GM19328 (cell line): Measurements from ENCODE around the gene LRRC8E.
"Not testable (repeated sequence)": the region's sequence is repeated elsewhere in the genome, so short reads cannot be mapped to it uniquely, and the experiment has no call there.

Experiments
- ATAC-seq: cut with Tn5 transposase; IDR thresholded peaks from one replicate; pipeline ENCODE4 v1.9.1; 2021; ENCODE audit warnings: mild to moderate bottlenecking, moderate library complexity; ENCODE audit not compliant: unreplicated experiment

LRRC8E gene

GRCh38 chr19:7883796-7884570 lies 4.3 kb upstream of the LRRC8E start:
- ATAC-seq = no peak

DNA sequence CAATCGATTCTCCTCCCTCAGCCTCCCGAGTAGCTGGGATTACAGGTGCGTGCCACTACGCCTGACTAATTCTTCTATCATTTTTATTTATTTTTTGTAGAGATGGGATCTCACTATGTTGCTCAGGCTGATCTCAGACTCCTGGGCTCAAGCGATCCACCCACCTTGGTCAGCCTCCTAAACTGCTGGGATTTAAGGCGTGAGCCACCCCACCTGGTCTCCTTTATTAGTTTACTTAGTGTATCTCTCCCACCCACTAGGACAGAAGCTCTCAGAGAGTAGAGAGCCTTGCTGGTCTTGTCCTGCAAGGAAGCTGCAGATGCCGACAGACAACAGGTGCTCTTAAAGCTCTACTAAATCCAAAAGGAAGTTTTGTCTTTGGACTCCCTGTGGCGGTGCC lies 2.5 kb upstream of the LRRC8E start:
- no peak for ATAC-seq

DNA sequence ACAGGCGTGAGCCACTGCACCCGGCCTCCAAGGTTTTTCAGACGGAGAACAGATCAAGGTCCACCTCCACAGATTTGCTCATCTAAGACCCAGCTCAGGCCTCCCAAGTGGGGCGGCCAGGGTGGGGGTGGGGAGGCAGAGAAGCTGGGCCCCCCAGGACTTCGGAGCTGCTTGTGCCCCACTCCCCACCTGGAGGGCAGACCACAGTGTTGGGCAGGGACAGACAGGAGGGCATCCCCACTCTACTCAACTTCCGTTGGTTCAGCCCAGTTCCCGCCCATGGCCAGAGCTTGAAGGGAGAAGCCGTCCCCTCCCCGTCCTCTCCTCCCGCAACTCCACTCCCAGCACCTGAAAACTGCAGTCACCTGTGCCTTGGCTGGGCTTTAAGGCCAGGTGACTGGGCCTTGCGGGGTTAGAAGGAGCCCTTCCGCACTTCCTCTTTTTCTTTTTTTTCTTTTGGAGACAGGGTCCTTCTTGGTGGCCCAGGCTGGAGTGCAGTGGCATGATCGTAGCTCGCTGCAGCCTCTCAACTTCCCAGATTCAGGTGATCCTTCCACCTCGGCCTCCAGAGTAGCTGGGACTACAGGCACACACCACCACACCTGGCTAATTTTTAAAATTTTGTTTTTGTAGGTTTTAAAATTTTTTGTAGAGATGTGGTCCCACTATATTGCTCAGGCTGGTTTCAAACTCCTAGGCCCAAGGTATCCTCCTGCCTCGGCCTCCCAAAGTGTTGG lies 734 bp upstream of the LRRC8E start:
- no peak for ATAC-seq

DNA sequence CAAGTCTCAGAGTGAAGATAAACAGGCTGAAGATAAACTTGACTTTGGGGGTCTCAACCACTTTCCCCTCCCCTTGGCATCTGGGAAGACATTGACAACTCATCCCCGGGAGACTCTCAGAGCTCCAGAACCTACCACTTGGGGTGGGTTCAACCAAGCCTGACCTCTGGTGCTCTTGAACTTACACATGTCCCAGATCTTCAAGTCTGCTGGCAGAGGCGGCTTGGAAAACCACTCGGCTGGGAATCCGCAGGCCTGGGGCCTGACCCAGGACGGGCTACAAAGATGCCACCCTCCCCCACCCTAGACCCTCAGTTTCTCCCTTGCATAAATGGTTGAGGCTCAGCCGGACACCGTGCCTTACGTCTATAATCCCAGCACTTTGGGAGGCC lies 512 bp downstream of the LRRC8E start:
- ATAC-seq = no peak

GRCh38 chr19:7893362-7894101 lies 5.2 kb downstream of the LRRC8E start:
- not testable (repeated sequence) for ATAC-seq

- no peak for ATAC-seq
Observed at GRCh38 chr19:7894612-7895309, 6.5 kb downstream of the LRRC8E start.

DNA sequence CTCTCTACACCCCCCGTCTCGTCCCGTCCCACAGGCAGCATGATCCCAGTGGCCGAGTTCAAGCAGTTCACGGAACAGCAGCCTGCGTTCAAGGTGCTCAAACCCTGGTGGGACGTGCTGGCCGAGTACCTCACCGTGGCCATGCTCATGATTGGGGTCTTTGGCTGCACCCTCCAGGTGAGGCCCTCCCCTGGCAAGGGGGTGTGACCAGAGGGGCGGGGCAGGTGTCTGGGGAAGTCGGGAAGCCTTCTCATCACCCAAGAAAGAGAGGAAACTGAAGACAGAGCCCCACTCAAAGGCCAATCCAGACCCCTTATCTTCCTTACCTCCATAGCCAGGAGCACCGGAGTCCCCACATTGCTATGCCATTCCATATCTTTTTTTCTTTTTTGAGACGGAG lies 7.3 kb downstream of the LRRC8E start:
- ATAC-seq = no peak

- ATAC-seq = no peak
Observed at GRCh38 chr19:7897292-7897691, 9.0 kb downstream of the LRRC8E start.

DNA sequence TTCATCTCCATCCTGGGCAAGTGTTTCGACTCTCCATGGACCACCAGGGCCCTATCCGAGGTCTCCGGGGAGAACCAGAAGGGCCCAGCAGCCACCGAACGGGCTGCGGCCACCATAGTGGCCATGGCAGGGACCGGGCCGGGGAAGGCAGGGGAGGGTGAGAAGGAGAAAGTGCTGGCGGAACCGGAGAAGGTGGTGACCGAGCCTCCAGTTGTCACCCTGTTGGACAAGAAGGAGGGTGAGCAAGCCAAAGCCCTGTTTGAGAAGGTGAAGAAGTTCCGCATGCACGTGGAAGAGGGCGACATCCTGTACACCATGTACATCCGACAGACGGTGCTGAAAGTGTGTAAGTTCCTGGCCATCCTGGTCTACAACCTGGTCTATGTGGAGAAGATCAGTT lies 10.7 kb downstream of the LRRC8E start:
- ATAC-seq = no peak

GRCh38 chr19:7899751-7900378 lies 11.6 kb downstream of the LRRC8E start:
- no peak for ATAC-seq

- ATAC-seq = no peak
Observed at GRCh38 chr19:7900401-7900870, 12.1 kb downstream of the LRRC8E start.

GRCh38 chr19:7900931-7901330 lies 12.6 kb downstream of the LRRC8E start:
- ATAC-seq = no peak

GRCh38 chr19:7901337-7901736 lies 13.0 kb downstream of the LRRC8E start:
- no peak for ATAC-seq

- no peak for ATAC-seq
Observed at GRCh38 chr19:7902796-7903243, 14.5 kb downstream of the LRRC8E start.

- peak; percentile 77 for ATAC-seq
Observed at GRCh38 chr19:7903244-7904073, 15.1 kb downstream of the LRRC8E start, which contains the start of gene MAP2K7. TSS of gene MAP2K7 (plus strand) at chr19:7903877. CDS start at chr19:7903945, 68 bp downstream.

DNA sequence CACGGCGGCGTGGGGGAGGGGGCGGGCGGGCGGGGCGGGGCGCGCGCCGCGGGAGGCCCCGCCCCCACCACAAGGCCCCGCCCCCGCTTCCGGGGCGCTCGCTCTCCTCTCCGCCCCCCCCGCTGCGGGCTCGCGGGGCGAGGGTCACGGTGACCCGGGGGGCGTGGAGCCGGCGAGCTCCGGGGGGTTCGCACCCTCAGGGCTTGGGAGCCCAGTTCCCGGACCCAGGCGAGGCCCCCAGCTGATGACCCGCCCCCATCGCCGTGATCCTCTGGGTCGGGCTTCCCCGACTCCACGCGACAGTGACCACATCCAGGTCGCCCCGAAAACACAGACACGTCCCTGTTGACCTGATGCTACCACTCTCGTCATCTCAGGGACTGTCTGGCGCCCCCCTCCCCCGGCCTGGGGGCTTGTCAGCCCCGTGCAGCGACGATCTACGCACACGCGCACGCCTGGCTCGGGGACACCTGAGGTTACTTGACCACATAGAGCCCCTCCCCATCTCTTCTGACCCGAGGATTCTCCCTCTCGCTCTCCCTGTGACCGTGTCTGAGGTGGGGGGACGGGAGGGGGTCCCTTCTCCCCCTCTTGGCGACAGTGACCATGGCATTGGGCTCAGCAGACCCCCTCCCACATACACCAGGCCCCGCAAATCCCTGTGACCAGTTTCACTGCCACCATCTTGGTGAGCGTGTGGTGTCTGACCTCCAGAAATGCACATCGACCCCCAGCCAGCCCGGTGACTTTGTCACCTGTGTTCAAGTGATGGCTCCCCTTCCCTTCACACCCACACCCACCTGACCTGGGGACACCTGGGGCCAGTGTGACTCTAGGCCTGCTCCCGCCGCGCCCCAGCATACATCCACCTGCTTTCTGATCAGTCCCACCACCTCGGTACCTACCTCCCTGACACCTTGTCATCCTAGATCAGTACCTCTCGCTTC lies 16.0 kb downstream of the LRRC8E start:
- peak; percentile 41 for ATAC-seq

- no peak for ATAC-seq
Observed at GRCh38 chr19:7905268-7905667, 17.0 kb downstream of the LRRC8E start.

DNA sequence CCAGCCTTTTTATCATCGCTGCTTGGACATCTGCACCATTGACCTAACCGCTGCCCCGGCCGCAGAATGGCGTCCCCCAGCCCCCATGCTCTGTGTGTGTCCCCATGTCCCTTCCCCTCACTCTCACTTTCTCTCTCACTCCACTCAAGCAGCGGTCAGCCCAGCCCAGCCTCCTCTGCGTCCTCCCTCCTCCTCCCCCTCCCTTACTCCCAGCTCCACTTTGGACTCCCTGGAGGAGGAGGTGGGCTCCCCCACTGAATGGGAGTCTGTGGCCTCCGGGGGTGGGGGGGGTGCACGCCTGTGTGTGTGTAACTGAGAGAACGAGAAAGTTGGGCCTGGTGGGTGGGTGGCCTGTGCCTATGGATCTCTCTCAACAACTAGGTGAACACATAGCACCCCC lies 17.5 kb downstream of the LRRC8E start:
- ATAC-seq = no peak
